Measurements from ENCODE around the gene TRIML2. TPM values are rescaled to one million over a fixed set of nuclear protein-coding genes. Genes with fewer than 3 reads are reported as not detected.

Gene TRIML2
- total and polyA plus RNA-seq, 2 of the 13 experiments (the other 11 are each of a cell fraction or from before 2014, with no cell fraction given), result not detected

GRCh38 chr4:188139671-188140070 lies 30.3 kb upstream of the TRIML2 start:
- Histone ChIP-seq H4K20me1 (ENCODE audit: insufficient read depth, low read length) (no peaks in the 10 kb centered on the region), H3K4me2 (ENCODE audit: low read depth, low read length) (no peak overlapping the region), H3K9ac (ENCODE audit: insufficient read depth, low read depth, low read length) (no peak overlapping the region), H3K79me2 (ENCODE audit: insufficient read depth, low read length) (no peaks in the 10 kb centered on the region), H3K4me3 (replicated peaks in 1 of 3; ENCODE audit: insufficient read depth in 1 of 3, low read depth in 2 of 3, low read length in 3 of 3) (no peak overlapping the region), H3K27ac (ENCODE audit: extremely low read length, insufficient read depth, low read length) (no peak overlapping the region), H3K9me3 (ENCODE audit: low read length) (no peaks in the 10 kb centered on the region), H3K27me3 (ENCODE audit: control insufficient read depth in 1 of 2, insufficient read depth in 2 of 2, low read length in 2 of 2) (peaks cover 0 to 10% of the 10 kb centered on the region in 2 experiments; a peak in 3 of 5 replicates), H3K36me3 (replicated peaks in 1 of 2; ENCODE audit: control insufficient read depth in 1 of 2, insufficient read depth in 2 of 2, low read length in 2 of 2) (no peaks in the 10 kb centered on the region), H3K4me1 (ENCODE audit: insufficient read depth, low read length) (no peaks in the 10 kb centered on the region), H2AFZ (ENCODE audit: low read length) (no peak overlapping the region)
- WGBS (ENCODE audit: low lambda C conversion rate), result 30% methylated on average over 6 of the region's 19 CpGs
- no peak for ATAC-seq
- ChIA-PET CTCF (ENCODE audit: low intra/inter-chr PET ratio, low total read pairs) (no interaction called here), POLR2A (no interaction called here)
- BruUV-seq (replicated peaks), result no TSS peak
- in situ Hi-C loops (cut with HindIII; ENCODE audit: extremely low pct_ligation_motif_present, low pct_unique_long_range_greater_than_20kb), result no loop called here
- FAIRE-seq, result no peak
- intact Hi-C loops (cut with micrococcal nuclease; ENCODE audit: unreplicated experiment), result no loop called here
- DNase-seq (ENCODE audit: low spot score), result no peak
- no peak for TF ChIP-seq RBM22 (optimal IDR thresholded peaks at IDR 0.05; ENCODE audit: low read length)
- no peak for TF ChIP-seq FOXO4 (CRISPR knock-in tag; conservative IDR thresholded peaks at IDR 0.05)
- TF ChIP-seq ZNF674 (CRISPR knock-in tag; IDR thresholded peaks at IDR 0.05; ENCODE audit: low read depth), result no peak
- TF ChIP-seq CHD4 (IDR thresholded peaks at IDR 0.05; ENCODE audit: borderline replicate concordance, low read length), result no peak
- no peak for TF ChIP-seq ATRX (CRISPR knock-in tag; IDR thresholded peaks at IDR 0.05; ENCODE audit: borderline replicate concordance)
- TF ChIP-seq TOPORS (CRISPR knock-in tag; IDR thresholded peaks at IDR 0.05), result no peak
- TF ChIP-seq, protein P1, sequence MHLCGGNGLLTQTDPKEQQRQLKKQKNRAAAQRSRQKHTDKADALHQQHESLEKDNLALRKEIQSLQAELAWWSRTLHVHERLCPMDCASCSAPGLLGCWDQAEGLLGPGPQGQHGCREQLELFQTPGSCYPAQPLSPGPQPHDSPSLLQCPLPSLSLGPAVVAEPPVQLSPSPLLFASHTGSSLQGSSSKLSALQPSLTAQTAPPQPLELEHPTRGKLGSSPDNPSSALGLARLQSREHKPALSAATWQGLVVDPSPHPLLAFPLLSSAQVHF (CRISPR knock-in tag; IDR thresholded peaks at IDR 0.05), result no peak
- TF ChIP-seq SRSF1 (optimal IDR thresholded peaks at IDR 0.05; ENCODE audit: low read depth, low read length), result no peak
- TF ChIP-seq ZNF510 (CRISPR knock-in tag; IDR thresholded peaks at IDR 0.05; ENCODE audit: low read depth), result no peak
- no peak for TF ChIP-seq ZNF607 (CRISPR knock-in tag; IDR thresholded peaks at IDR 0.05; ENCODE audit: borderline replicate concordance)
- TF ChIP-seq, protein P2, sequence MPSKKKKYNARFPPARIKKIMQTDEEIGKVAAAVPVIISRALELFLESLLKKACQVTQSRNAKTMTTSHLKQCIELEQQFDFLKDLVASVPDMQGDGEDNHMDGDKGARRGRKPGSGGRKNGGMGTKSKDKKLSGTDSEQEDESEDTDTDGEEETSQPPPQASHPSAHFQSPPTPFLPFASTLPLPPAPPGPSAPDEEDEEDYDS (CRISPR knock-in tag; IDR thresholded peaks at IDR 0.05), result no peak
- TF ChIP-seq, protein P3, sequence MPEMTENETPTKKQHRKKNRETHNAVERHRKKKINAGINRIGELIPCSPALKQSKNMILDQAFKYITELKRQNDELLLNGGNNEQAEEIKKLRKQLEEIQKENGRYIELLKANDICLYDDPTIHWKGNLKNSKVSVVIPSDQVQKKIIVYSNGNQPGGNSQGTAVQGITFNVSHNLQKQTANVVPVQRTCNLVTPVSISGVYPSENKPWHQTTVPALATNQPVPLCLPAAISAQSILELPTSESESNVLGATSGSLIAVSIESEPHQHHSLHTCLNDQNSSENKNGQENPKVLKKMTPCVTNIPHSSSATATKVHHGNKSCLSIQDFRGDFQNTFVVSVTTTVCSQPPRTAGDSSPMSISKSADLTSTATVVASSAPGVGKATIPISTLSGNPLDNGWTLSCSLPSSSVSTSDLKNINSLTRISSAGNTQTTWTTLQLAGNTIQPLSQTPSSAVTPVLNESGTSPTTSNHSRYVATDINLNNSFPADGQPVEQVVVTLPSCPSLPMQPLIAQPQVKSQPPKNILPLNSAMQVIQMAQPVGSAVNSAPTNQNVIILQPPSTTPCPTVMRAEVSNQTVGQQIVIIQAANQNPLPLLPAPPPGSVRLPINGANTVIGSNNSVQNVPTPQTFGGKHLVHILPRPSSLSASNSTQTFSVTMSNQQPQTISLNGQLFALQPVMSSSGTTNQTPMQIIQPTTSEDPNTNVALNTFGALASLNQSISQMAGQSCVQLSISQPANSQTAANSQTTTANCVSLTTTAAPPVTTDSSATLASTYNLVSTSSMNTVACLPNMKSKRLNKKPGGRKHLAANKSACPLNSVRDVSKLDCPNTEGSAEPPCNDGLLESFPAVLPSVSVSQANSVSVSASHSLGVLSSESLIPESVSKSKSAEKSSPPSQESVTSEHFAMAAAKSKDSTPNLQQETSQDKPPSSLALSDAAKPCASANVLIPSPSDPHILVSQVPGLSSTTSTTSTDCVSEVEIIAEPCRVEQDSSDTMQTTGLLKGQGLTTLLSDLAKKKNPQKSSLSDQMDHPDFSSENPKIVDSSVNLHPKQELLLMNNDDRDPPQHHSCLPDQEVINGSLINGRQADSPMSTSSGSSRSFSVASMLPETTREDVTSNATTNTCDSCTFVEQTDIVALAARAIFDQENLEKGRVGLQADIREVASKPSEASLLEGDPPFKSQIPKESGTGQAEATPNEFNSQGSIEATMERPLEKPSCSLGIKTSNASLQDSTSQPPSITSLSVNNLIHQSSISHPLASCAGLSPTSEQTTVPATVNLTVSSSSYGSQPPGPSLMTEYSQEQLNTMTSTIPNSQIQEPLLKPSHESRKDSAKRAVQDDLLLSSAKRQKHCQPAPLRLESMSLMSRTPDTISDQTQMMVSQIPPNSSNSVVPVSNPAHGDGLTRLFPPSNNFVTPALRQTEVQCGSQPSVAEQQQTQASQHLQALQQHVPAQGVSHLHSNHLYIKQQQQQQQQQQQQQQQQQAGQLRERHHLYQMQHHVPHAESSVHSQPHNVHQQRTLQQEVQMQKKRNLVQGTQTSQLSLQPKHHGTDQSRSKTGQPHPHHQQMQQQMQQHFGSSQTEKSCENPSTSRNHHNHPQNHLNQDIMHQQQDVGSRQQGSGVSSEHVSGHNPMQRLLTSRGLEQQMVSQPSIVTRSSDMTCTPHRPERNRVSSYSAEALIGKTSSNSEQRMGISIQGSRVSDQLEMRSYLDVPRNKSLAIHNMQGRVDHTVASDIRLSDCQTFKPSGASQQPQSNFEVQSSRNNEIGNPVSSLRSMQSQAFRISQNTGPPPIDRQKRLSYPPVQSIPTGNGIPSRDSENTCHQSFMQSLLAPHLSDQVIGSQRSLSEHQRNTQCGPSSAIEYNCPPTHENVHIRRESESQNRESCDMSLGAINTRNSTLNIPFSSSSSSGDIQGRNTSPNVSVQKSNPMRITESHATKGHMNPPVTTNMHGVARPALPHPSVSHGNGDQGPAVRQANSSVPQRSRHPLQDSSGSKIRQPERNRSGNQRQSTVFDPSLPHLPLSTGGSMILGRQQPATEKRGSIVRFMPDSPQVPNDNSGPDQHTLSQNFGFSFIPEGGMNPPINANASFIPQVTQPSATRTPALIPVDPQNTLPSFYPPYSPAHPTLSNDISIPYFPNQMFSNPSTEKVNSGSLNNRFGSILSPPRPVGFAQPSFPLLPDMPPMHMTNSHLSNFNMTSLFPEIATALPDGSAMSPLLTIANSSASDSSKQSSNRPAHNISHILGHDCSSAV (CRISPR knock-in tag; IDR thresholded peaks at IDR 0.05; ENCODE audit: borderline replicate concordance), result no peak
- TF ChIP-seq TRIM22 (IDR thresholded peaks at IDR 0.05), result no peak
- TF ChIP-seq RFX5 (IDR thresholded peaks at IDR 0.05; ENCODE audit: low read depth, low read length), result no peak

All from HepG2 (cell line).